ENCODE data around the gene KLHDC7A. TPM values are rescaled to one million over a fixed set of nuclear protein-coding genes. Genes with fewer than 3 reads are reported as not detected.

KLHDC7A gene
- total RNA-seq, 1 experiment from 2014 or later = not detected

DNA sequence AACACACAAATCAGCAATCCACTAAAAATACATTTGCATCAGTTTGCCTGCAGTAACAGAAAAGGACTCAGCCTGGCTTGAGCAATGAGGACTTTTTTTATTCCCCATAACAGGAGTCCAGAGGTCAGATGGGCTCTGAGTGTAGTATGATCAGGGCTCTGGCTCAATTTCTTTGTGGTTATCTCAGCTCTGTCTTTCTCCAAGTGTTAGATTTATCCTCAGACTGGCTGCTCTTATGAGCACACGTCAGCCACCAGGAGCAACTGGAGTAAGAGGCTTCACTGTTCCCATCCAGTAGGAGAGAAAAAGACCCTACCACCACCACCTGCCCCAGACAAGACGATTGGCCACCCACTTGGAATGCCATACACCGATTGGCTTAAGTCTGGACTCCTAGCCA, 36.2 kb upstream of the KLHDC7A start:
- Histone ChIP-seq H3K9me3 (ENCODE audit: low read length) (no peaks in the 10 kb centered on the region), H3F3A (ENCODE audit: low read length, unreplicated experiment) (no peaks in the 10 kb centered on the region), H3K36me3 (ENCODE audit: low read depth, low read length) (no peaks in the 10 kb centered on the region), H3K4me3 (ENCODE audit: low read length) (no peak overlapping the region), H3K27ac (ENCODE audit: low read length) (no peak overlapping the region), H4K20me1 (ENCODE audit: low read length) (no peaks in the 10 kb centered on the region), H3K9me2 (replicated peaks; ENCODE audit: low read length) (no peaks in the 10 kb centered on the region), H3K79me2 (ENCODE audit: low read length) (no peaks in the 10 kb centered on the region), H2AFZ (ENCODE audit: low read length) (no peak overlapping the region), H3K9ac (ENCODE audit: low read length) (no peak overlapping the region), H3K27me3 (ENCODE audit: low read length) (no peaks in the 10 kb centered on the region), H3K4me2 (ENCODE audit: low read length) (no peak overlapping the region), H3K4me1 (ENCODE audit: insufficient read depth, low read length) (no peaks in the 10 kb centered on the region)
- intact Hi-C loops (cut with micrococcal nuclease) = no loop called here
- TF ChIP-seq EZH2 (IDR thresholded peaks at IDR 0.05; ENCODE audit: low read length, unreplicated experiment) (no peak), CTCF (conservative IDR thresholded peaks at IDR 0.05; ENCODE audit: low read depth, low read length) (no peak), EZH2phosphoT487 (IDR thresholded peaks at IDR 0.05; ENCODE audit: borderline replicate concordance, low read length) (no peak)
- ChIA-PET CTCF (no interaction called here), POLR2A (ENCODE audit: unreplicated experiment) (no interaction called here)
- DNase-seq = no peak
- BruUV-seq (replicated peaks) = no TSS peak
- no peak for ATAC-seq

GRCh38 chr1:18446751-18447150, 34.0 kb upstream of the KLHDC7A start:
- Histone ChIP-seq H3K79me2 (ENCODE audit: low read length) (no peaks in the 10 kb centered on the region), H3K36me3 (ENCODE audit: low read depth, low read length) (no peaks in the 10 kb centered on the region), H3K4me1 (ENCODE audit: insufficient read depth, low read length) (no peaks in the 10 kb centered on the region), H3K4me3 (ENCODE audit: low read length) (no peak overlapping the region), H3F3A (ENCODE audit: low read length, unreplicated experiment) (no peaks in the 10 kb centered on the region), H3K9me2 (replicated peaks; ENCODE audit: low read length) (no peaks in the 10 kb centered on the region), H4K20me1 (ENCODE audit: low read length) (no peaks in the 10 kb centered on the region), H3K9me3 (ENCODE audit: low read length) (no peaks in the 10 kb centered on the region), H3K27me3 (ENCODE audit: low read length) (no peaks in the 10 kb centered on the region), H2AFZ (ENCODE audit: low read length) (no peak overlapping the region), H3K27ac (ENCODE audit: low read length) (no peak overlapping the region), H3K4me2 (ENCODE audit: low read length) (no peak overlapping the region), H3K9ac (ENCODE audit: low read length) (no peak overlapping the region)
- TF ChIP-seq CTCF (conservative IDR thresholded peaks at IDR 0.05; ENCODE audit: low read depth, low read length) = no peak
- DNase-seq (no peak), ATAC-seq (no peak)
- BruUV-seq (replicated peaks) = no TSS peak
- CTCF ChIA-PET = no interaction called here
- intact Hi-C loops (cut with micrococcal nuclease) = no loop called here
- POLR2A ChIA-PET (ENCODE audit: unreplicated experiment) = no interaction called here

DNA sequence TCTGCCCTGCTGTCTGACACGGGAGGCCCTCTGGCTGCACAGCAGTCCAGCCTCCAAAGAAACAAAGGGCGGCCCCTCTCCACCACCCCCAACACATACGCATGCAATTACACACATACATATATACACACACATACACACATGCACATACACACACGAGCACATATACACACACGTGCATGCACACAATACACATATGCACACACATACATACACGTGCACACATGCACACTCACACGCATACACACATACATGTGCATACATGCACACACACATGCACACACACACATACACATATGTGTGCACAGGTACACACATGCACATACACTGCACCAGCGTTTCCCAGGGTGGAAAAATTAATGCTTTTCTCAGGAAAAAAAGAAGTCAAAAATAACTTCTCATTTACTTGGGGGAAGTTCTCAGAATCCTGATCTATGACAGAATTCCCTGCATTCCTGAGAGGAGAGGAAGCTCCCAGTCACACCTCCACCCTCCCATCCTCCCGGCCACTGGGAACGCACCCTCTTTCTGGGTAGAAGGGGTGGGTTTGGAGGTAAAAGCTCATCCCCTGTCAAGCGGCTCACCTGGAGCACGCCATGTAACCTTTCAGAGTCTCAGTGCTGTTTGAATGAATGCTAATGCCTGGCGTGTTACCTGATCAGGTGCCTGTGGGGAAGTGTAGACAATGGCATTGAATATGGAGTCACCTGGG, 33.1 kb upstream of the KLHDC7A start:
- Histone ChIP-seq H4K20me1 (ENCODE audit: low read length) (no peaks in the 10 kb centered on the region), H3K4me3 (ENCODE audit: low read length) (no peak overlapping the region), H3K79me2 (ENCODE audit: low read length) (no peaks in the 10 kb centered on the region), H3K9ac (ENCODE audit: low read length) (no peak overlapping the region), H3K36me3 (ENCODE audit: low read depth, low read length) (no peaks in the 10 kb centered on the region), H3K27me3 (ENCODE audit: low read length) (no peaks in the 10 kb centered on the region), H3K27ac (ENCODE audit: low read length) (no peak overlapping the region), H3F3A (ENCODE audit: low read length, unreplicated experiment) (no peaks in the 10 kb centered on the region), H3K9me2 (replicated peaks; ENCODE audit: low read length) (no peaks in the 10 kb centered on the region), H2AFZ (ENCODE audit: low read length) (no peak overlapping the region), H3K4me1 (ENCODE audit: insufficient read depth, low read length) (no peaks in the 10 kb centered on the region), H3K4me2 (ENCODE audit: low read length) (no peak overlapping the region), H3K9me3 (ENCODE audit: low read length) (no peaks in the 10 kb centered on the region)
- no peak for ATAC-seq
- DNase-seq = no peak
- BruUV-seq (replicated peaks) = no TSS peak
- TF ChIP-seq EZH2phosphoT487 (IDR thresholded peaks at IDR 0.05; ENCODE audit: borderline replicate concordance, low read length) (no peak), EZH2 (IDR thresholded peaks at IDR 0.05; ENCODE audit: low read length, unreplicated experiment) (no peak), CTCF (conservative IDR thresholded peaks at IDR 0.05; ENCODE audit: low read depth, low read length) (no peak)
- ChIA-PET CTCF (no interaction called here), POLR2A (ENCODE audit: unreplicated experiment) (no interaction called here)
- intact Hi-C loops (cut with micrococcal nuclease) = no loop called here

Measured in PC-3 (cell line).